Left forelimb (tissue), 1 donor: ENCODE measurements around the gene RTTN.
"Not testable (repeated sequence)": the region's sequence is repeated elsewhere in the genome, so short reads cannot be mapped to it uniquely, and the experiment has no call there.

Experiments
- DNase-seq: peaks from one replicate; pipeline ENCODE4 v3.0.0-alpha.2; 2018; ENCODE audit warnings: low spot score

Gene RTTN, protein sequence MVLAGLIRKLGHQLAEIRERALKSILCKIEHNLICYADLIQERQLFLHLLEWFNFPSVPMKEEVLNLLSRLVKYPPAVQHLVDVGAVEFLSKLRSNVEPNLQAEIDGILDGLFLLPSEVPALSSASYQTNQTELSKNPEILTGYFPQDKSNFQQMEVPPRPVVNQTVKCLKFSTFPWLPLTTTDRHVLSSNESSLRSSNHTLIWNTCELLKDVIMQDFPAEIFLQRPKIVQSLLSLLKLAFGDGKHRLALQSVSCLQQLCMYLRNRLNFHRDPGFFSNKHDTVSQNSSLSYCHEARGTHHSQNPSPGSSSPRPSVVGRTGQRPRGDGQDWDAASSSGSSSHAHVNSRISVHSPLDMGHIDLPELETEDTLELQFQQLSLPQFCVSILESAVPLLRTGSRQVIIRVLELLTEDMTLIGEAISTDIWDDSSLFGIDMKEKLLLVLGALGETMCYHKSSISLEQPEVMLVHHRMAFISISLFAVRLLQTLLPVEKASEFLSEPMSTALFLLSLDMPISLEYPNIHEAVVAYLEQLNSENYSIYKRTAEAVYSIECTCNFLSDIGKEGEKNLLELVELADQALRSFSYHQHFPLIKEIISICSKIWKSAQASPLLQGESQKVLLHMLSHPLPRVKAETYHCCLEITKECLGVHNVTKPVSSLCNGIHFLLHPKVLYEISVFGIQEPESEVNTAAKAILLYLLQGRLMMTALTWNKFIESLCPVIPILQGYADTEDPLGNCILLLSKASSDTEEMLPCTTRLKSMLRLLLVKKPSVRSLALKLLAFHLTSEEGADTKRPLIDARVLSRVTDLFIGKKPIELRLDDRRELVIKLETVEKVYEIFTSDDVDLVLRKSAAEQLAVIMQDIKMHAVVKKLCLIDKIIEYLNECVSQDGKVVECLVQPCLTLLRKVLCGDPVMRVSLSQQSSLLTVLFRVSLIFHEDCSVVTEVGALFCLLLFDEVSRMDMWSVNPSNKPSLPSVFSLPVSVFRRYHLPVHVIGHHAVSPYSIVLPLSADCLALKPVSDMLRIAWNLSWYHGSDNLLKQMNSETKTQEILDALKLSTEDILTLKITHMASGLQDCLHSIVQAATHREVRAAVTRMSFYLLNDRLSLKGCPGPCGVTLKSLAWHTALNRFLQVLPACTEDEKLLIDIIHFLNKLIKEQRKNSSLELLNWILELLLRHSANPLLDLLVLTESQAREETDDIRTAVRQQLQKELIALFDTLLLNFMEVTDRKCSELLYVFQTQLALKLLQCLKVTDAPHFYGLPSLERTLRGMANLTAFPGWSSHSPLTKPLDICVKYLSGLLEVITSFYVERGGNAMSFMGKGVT (N-terminal part only)

DNA sequence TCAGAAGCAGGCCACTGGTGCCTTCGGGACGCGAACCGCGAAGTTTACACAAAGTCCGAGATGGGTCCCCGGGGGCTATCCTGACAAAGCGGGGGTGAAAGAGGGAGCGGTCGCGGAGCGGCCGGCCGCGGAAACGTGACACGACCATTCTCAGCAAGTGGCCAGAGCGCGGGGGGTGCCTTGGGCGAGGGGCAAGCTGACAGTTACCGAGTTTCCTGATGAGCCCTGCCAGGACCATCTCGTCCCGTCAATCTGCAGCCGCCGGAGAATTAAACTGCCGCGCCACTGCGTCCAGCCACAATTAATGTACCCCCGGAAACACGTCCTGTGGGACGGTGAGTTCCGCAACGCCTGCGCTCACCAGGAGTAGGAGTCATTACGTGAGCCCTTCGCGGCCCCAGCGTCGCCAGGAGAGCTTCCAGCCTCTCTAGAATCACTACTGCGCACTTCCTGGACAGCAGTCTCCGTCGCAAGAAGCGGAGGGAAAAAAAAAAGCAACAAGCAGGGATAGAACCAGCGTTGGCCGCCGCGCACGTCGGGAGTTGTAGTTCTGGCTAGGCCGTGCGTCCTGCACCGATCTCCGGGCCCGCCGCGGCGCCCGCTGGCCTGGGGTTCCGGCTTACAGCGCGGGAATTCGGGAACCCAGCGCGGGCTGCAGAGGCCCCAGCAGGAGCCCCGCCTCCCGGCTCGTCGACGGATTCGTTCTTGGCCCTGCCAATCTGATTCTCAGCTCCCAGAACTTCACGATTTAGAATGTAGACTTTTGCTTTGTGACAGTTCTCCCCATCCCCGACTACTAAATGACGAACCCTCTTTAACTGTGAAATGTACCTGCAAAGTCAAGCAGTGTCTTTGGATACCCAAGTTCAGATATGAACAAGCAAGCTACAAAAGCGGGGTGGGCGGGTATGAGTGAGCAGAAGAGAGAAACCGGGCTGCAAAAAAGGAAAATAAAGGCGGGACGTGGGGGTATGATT, at the start of gene RTTN:
Gene RTTN, minus strand, starts transcription at position 267 of the 977 bp plus-strand sequence. Its CDS starts 29 bp downstream, at position 238.
- DNase-seq, result peak; percentile 97

DNA sequence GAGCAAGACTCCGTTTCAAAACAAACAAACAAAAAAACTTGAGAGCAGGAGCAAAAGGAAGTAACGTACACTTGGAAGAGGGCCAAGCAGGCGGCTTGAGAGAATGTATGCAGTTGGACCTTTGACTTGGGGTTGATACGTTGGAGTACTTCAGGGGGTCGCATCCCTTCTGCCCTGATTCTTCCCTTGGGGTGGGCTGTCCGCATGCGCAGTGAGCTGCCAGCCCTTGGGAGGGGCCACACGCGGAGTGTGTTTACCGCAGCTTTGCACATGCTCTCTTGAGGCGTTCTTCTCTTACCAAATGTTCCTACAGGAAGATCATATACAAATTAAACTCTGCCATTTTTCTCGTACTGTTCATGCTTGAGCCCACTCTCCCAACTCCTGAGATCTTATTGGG, 45.3 kb upstream of the RTTN start:
- DNase-seq, result no peak

DNA sequence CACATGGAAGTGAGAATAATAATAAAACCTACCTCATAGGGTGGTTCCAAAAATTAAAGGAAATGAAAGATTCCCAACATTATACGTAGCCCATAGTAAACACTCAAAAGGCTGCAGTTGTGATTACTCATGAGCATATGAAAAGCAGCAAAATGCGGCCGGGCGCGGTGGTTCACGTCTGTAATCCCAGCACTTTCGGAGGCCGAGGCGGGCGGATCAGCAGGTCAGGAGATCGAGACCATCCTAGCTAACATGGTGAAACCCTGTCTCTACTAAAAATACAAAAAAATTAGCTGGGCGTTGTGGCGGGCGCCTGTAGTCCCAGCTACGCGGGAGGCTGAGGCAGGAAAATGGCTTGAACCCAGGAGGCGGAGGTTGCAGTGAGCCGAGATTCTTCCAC, 44.4 kb upstream of the RTTN start:
- DNase-seq, result not testable (repeated sequence)

- no peak for DNase-seq
Measured at GRCh38 chr18:70249118-70249517, 43.6 kb upstream of the RTTN start.

- no peak for DNase-seq
Measured at GRCh38 chr18:70246061-70246466, 40.6 kb upstream of the RTTN start.

GRCh38 chr18:70243131-70243929, 37.8 kb upstream of the RTTN start:
- DNase-seq, result no peak

- not testable (repeated sequence) for DNase-seq
Measured at GRCh38 chr18:70236921-70237320, 31.4 kb upstream of the RTTN start.

GRCh38 chr18:70235478-70235877, 30.0 kb upstream of the RTTN start:
- DNase-seq, result no peak

DNA sequence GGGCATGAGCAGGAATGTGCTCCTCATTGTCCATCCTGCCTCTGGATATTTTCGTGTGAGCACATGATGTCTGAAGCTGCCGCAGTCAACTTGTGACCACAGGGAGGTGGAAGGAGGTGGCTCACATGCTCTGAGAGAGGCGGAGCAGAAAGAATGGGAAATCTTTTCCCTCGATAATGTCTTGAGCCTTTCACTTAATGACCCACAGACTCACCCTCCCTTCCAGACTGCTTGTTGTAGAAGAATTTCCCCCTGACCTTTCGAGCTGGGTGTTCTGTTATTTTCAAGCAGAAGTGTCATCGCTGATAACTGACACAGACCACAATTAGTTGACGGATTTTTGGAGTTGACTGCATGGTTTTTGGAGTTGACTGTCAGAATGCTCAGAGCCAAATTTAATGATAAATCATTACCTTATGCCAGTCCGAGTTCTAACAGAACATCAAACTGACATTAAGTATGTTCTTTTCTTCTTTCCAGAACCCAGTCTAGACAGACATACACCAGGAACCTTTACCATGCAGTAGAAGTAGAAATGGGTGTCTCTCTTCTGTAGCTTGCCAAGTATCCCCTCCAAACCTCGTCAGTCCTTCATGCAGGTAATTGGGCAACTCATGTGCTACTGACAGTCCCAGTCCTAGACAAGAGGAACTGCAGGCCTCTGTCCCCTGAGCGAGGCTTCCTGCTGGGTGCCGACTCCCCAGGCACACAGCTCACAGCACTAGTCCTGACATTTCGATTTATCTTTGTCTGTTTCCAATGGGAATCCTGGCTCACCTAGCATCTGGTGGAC, 29.4 kb upstream of the RTTN start:
- no peak for DNase-seq

- no peak for DNase-seq
Measured at GRCh38 chr18:70233974-70234373, 28.5 kb upstream of the RTTN start.

DNA sequence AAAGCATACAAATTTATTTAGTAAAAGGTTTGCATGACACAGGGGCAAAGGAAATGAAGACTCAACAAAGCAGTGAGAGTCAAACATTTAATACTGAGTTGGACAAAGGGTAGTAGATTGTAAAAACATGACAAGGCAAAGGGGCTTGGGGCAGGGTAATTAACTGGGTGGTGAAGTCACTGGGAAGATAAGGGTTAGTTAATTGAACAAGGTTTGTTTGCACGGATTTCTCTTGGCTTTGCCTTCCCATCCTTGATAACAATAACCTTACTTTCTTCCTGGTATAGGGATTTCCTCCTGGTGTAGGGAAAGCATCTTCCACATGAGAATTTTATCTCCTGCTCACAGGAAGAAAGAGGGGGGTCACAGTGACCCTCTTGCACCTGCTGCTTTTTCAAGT, 26.8 kb upstream of the RTTN start:
- DNase-seq, result no peak

DNA sequence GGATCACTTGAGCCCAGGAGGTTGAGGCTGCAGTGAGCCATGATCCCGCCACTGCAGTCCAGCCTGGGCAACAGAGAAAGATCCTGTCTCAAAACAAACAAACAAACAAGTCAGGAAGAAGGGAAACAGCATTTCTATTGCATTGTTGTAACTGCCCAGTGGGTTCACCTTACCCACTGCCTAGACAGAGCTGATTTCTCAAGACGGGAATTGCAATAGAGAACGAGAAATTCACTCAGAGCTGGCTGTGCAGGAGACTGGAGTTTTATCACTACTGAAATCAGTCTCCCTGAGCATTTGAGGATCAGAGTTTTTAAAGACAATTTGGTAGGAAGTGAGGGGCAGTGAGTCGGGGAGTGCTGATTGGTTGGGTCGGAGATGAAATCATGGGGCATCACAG, 24.2 kb upstream of the RTTN start:
- no peak for DNase-seq

GRCh38 chr18:70228536-70228935, 23.0 kb upstream of the RTTN start:
- DNase-seq, result no peak

DNA sequence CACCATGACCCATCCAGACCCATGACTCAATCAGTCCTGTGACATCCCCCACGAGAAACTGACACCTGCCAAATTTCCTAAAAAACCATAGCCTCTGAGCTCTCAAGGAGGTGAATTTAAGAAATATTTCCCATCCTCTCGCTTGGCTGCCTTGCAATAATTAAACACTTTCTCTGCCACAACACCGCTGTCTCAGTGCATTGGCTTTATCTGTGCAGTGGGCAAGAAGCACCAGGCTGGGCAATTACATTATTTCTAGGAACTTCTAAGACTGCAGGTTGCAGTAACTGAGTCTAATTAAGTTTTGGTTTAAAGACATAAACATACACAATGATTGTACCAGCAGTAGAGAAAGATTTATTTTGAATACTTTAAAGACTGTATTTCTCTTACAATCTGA, 22.0 kb upstream of the RTTN start:
- DNase-seq, result no peak

DNA sequence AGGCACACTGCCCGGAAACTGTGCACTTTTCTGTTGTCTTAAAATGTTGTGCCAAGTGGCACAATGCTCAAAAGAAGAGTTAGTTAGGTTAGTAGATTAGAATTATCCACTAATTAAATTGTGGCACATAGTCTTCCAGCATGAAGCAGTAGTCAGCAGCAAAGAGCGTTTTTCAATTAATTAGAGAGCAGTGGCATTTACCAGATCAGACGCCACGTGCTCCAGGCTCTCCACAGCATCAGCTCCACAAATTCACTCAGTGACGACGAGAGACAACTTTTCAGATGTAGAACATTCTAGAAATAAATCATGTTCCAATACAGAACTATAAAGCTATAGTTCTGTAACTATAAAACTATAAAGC, 16.4 kb upstream of the RTTN start:
- DNase-seq, result no peak

DNA sequence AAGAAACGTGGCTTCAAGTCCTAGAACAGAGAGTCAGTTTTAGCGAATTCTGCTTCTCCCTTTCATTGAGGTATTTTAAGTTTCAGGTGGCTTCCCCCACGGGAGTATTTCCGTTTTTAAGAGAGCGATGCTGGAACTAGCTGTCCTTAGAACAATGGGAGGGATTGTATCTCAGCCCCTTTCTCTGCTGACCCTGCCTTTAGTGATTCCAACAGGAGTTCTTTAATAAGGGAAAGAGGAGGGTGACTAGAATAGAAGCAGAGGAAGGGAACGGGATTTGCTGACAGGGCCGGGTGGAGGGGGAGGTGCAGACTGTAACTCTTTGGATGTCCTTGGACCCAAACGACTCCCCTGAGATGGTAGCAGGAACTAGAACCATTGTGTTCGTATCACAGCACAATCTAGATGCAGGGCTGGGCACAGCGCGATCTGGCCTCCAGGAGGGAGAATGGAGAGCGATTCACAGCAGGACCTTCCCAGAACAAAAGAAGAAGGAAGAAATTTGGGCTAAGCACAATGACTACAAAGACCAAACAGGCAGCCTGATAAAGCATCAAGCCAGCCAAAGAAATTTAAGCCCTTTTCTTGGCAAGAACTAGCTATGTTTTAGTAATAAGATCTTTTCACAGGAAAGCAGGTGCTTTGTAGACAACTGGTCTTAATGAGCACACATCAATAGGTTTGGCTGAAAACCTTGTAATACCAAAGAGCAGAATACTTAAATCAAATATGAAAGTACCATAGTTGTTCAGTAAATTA, 15.8 kb upstream of the RTTN start:
- DNase-seq, result no peak

DNA sequence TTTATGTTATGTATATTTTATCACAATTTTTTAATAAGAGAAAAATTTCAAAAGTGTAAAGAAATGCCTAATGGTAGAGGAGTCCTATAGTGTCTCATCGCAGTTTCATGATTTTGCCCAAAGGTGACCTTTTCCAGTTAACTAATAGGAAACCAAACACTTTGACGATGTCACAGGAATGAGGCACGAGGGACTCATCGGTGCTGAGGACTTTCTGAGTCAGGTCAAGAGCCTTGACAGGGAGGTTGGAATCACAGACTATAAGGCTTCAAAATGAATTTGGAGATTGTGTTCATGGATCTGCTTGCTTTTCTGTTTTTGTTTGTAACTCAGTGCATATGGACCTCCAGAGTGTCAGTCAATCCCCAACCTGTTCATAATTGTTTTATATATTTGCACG, 15.1 kb upstream of the RTTN start:
- DNase-seq, result no peak

GRCh38 chr18:70219688-70220087, 14.2 kb upstream of the RTTN start:
- DNase-seq, result no peak

DNA sequence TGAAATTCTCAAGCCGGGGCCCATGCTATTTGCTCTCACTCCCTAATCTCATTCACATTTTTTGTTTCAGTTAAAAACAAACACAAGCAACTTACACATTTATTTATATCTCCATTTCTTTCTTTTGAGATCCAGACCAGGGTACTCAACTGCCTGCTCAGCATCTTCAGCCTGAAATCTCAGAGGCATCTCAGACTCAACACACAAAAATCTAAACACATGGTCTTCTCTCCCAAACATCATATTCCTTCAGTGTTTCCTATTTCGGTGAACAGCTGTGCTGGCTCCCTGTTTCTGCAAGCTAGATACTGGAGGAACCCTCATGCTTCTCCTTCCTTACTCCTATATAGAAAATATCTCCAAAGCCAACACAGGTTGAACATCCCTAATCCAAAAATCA, 11.3 kb upstream of the RTTN start:
- DNase-seq, result no peak
